GM21825 (cell line): Measurements from ENCODE around the gene NR2E1.

Experiments used
- ATAC-seq: cut with Tn5 transposase; IDR thresholded peaks from one replicate; pipeline ENCODE4 v1.9.1; 2021; ENCODE audit warnings: mild to moderate bottlenecking, moderate library complexity; ENCODE audit not compliant: unreplicated experiment

Gene NR2E1

DNA sequence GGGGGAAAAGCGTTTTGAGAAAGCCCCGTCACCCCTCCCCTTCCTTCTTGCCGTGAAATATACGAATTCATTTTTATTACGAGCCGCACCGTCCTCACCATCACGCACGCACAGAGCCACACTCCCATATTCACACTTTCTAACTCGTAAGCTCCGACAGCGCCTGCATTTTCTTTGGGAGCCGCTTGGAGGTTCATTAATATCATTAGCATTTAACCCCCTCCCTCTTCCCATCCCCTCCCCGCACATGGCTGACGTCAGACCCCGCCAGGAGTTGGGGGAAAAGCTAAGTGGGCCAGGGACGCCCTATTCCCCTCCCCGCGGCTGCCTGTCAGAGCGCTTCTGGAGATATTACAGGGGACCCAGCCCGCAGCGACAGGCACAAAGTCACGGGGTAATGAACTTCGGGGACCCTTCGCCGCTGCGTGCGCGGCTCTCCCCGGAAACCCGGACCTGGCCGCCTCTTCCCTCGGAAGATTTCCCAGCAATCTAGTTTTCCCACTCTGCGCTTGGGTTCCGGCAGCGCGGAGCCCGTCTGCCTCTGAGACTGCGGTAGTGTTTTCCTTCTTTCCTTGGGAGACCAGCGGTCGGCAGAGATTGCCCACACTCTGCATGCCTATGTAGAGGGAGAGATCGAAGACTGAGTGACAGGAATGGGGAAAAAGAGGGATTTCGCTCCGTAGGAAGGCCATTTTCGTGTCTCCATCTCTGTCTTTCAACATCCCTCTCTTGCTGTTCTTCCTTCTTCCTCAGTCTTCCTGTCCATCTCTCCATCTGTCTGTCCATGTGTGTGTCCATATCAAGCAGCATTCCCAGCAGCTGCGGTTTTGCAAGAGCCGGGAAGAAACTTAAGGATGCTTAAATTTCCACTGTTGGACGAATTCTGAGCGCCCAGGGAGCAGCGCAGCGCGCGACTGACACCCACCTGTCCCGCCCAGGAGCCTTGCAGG, at the start of gene NR2E1:
Gene NR2E1 (plus strand): TSS at position 309 of the 950 bp plus-strand sequence. CDS start 744 bp downstream, outside the sequence.
- ATAC-seq, result no peak

DNA sequence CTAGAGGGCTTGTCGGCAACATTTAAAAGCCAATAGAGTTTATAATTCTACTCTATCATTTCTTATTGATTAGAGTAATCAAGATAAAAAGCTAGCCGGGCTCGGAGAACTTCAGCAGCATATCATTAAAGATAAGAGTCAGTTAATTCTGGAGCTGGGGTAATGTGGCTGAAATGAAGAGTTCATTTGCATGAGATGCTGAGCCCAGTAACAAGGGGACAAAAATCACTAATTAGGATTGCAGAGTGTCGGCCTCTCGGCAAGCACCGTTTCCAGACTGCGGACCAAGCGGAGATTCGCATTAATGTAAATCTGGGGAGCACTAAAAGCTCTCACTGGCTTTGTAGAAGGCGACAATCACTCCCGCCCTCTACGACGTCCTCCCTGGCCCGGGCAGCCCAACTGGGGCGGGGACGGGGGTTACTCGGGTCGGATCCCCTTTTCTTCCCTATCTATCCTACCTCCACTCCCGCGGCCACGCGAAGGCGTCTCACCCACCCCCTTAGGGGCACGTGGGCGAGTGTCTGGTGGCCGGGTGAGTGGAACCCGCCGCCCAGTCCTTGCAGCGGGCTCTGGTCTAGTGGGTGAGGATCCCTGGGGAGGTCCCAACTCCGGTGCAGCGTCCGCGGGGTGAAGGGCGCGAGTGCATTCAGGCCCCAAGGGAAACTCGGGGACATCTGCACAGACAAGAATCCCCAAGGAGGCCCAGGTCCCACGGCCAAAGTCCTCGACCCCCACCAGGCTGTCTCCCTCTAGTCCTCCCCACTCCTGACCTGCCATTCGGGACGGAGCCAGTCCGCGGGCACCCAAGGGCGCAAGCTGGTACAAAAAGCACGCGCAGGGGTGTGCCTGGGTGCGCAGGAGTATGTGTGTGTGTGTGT, 49.0 kb upstream of the NR2E1 start:
- ATAC-seq, result no peak

DNA sequence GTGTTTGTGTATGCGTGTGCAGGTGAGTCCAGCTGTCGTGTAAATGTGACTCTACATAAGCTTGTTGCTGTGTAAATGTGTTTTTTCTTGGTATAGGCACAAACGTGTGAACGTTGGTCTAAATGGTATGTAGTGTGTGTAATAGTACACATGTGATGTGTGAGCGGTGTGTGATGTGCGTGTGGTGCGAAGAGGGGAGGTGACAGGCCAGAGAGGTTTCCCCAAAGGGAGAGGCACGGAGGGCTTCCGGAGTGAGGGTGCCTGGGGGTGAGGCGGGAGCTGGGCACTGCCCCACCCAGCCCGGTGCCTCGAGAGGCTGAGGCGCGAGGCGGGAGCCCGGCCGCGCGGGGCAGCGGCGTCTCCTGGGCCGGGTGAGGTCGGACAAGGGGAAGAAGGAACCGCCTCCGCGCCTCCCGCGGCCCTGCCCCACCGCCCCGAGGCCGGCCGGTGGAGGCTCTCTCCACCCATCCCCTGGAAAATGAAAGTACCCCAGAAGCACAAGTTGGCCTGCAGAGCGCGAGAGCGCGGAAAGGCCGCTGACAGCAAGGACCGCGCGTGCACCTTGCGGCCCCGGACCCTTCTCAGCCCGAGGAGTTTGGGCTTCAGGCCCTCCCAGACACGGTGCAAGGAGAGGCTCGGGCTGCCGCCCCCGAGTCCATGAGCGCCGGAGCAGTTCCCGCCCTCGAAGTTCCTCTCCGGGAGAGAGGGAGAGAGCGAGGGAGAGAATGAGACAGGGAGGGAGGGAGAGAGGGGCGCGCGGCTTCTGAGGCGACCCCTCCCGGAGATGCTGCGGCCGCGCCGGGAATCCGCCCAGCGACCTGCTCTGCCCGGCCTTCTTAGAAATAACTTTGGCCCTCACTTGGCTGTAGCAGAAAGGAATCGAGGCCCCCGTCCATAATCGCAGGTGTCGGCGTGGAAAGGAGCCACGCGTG, 48.1 kb upstream of the NR2E1 start:
- no peak for ATAC-seq

DNA sequence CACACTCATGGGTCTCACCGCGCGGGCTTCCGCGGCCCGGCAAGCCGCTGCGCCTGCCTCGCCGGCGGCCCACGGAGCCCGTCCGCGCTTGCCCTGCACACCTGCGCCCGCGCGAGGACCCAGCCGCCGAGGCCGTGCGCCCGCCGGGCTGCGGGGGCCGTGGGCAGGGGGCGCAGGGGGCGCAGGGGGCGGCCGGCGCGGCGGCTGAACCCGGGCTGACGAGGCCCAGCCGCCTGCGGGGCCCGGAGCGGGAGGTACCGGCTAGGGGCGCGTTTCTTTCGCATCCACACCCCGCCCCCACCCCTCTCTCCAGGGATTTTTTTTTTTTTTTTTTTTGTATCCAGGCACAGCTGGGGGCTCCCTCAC, 47.5 kb upstream of the NR2E1 start:
- ATAC-seq, result no peak

DNA sequence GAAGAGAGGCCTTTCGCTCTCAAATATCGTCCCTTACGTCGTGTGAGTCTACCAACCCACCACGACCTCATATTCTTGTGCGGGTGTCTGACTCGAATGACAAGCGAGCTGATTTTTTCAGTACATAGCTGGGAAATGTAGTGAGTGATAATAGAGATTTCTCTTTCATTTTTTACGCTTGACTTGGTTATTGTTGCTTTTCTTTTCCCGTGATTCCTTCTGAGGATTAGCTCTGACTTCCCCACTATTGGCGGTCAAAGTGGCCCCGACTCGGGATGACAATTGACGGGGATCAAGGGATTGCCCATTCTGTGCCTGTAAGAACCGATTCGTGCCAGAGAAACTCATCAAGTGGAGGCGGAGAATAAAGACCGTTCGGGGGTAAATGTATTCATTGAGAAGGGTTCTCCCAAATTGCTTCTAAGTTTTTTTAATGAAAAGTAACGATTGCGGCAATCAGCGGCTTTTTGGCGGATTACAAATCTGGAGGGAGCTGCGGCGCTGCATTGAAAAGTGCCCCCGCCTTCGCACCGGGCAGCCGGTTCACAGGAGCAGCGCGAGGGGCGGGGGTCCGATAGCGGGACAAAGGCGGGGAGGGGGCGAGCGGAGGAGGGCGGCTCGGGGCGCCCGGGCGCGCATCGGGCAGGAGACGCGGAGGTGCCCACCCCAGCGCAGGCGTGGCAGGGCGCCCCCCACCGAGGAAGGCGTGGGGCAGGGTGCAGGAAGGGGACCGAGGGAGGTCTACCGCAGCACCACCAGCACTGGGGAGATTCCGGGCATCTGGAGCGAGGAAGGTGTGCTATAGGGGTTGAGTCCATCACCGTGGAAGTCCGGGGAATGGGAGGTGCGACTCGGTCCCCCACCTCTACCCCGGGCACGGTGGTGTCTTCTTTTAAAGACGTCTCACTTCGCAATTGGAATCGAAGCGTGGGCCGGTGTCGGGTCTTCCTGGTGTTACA, 46.7 kb upstream of the NR2E1 start:
- no peak for ATAC-seq

DNA sequence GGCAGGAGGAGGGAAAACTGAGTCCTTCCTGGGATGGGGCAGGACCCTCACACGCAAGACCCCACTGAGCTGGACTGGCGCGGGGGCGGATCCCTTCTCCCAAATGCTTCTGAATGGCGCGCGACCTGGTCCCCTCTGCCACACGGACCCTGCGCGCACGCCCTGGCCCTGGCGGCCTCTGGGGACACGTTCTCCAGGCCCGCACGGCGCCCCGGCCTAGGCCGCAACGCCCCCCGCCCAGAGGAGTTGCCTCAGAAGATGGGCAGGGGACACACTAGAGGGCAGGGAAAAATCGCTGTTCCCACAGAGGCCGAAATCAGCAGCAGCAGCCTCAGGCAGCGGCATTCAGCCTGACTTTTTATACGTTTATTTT, 46.1 kb upstream of the NR2E1 start:
- ATAC-seq, result no peak

DNA sequence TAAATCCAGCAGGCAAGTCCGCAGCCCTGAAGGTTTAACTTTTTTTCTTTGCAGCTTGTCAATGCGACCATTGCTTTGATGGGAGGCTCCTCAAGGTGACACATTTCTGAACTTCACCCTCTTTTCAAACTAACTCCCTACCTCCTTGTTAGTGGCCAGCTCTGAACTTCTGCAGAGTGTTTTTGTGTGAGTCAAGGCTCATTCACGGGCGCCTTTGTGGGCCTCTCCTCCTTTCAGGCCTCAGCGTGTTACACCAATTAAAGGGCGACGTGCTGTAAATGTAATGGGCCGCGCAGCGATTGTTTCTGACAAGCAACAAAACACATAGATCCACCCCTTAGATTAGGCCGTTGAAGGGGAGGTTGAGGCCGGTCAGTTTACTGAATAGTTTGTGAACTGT, 45.5 kb upstream of the NR2E1 start:
- no peak for ATAC-seq

DNA sequence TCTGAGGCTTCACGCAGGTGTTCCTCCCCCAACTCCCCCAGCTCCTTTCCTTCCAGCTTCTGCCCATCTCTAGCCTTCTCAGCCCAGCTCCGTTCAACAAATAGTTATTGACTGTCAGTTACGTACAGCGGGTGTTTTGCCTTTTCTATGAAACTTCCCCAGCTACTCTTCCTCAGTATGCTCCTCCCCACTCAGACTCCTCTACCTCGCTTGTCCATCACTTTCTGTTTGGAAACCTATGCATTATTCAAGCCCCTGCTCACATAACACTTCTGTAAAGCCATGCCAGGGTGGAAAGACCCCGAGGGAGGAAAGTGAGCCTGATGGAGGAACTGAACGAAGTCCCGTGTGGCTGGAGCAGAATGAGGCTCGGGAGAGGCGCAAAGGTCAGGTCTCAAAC, 44.2 kb upstream of the NR2E1 start:
- no peak for ATAC-seq

DNA sequence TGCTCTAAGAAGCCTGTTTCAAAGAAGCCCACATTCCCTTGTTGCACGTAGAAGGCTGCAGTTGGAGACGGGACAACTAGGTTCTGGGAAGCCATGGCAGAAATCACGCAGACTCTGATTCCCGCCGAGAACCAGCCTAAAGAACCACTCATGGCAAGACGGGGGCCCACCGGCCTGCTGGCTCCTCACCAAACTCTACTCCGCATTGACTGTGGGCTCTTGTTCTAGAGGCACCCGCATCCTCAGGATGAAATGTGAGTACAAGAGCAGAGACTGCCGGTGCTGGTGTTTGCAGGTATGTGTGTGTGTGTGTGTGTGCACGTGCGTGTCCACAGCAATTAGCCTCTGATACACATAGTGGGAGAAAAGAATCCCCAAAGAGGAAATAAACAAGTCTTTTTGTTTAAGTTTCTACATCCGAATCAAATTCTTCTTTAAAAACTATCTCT, 42.3 kb upstream of the NR2E1 start:
- no peak for ATAC-seq

DNA sequence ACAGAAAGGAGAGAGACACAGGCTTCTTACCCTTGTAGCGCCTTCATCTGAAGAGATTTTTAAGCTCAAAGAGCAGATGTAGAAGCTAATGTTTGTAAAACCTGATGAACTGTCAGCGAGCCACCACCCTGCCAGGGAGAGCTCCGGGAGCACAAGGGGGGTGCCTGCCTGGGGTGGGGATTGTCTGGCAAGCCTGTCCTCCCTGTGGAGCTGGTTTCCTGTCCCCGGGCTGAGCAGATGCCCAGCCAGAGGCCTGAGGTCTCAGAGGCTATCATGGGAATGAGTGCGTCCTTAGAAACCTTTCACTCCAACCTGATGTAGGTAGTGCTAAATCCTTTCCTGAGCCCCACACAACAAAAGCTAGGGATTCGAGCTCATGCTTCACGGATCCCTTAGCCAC, 41.9 kb upstream of the NR2E1 start:
- ATAC-seq, result no peak

DNA sequence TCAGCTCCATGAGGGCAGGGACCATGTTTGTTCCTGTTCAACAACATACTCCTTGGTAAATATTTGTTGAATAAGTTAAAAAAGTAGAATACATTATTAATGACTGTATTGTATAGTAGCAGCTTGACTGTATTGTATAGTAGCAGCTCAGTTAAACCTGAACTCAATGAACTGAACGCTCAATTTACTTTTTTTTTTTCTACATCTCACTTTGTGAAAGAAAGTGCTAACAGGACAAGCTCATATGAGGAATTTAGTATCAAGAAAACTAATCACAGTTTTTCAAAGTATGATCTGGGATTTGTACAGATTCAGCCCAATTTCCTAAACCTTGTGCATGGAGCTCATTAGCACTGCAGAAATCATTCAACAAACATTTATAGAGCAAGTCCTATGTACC, 38.8 kb upstream of the NR2E1 start:
- ATAC-seq, result no peak

DNA sequence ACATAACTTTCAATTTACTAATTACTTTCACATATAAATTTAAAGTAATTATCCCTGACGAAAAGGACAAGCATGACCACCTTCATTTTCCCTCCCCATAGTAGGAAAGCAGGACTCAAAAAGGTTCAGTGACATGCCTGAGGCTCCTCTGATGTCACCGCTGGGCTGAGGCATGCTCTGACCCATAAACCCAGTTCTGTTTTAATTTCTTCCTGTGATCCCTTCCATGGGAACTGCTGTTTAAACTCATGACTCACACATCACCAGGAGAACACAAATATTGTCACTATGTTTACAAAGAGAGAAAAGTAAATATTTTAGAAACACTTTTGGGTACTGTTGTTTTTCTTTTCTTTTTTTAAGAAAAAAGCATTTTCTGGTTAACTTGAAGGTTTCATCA, 38.0 kb upstream of the NR2E1 start:
- ATAC-seq, result no peak

DNA sequence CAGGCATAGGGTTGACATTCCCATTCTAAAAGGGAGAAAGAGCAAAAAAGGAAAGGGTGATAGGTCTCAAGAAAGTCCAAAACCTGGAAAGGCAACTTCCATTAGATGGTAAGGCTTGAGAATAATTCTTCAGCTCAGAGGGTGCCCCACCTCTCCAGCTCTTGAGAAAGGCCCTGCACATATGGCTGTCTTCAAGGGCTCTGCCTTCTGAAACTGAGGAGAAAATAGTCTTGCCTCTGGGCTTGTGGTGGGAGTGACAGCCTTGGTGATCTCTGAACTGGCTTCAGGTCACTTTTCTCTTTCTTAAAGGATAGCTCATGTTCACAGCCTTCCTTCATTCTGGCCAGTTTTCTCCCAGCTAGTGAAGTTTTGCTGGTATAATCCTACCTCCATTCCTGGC, 35.6 kb upstream of the NR2E1 start:
- no peak for ATAC-seq

DNA sequence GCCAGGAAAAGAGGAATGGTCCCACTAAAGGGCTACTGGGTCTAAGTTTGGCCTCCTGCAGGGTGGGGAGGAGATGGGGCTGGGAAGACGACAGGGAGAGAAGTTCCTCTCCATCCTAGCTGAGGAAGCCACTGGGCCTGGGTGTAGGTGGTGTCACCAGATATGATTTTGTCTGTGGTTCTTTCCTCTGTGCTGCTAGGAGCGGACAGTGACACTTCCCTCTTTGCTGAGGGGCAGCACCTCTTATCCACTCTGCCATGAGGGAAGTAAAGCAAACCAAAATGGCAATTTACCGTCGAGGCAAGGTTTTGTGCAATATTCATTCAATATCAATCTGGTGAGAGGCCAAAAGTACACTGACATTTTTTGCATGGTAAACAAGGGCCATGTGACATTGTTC, 33.0 kb upstream of the NR2E1 start:
- no peak for ATAC-seq

DNA sequence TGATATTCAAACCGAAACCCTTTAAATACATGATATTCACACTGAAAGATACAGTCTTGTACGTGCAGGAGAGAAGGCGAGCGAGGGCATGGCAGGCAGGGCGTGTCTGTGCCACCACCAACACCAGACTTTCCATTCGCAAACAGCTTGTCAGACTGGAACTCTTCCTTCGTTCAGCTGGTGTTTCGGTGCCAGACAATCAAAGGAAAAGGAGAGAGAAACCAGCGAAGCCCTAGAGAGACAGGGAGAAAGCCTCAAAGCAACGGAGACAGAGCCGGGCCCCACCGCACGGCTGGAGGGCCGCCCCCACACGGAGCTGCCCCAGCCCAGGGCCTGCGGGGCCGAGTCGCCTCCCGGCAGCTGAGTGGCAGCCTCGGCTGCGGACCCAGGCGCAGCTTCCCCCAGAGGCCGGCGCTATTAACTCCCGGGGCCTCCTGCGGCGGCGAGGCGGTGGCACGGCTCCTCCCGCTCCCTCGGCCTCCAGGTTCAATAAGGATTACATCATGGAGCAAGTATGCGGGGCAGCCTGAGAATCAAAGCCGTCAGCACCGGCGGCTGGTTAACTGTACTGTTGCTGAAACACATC, 32.1 kb upstream of the NR2E1 start:
- ATAC-seq, result no peak

DNA sequence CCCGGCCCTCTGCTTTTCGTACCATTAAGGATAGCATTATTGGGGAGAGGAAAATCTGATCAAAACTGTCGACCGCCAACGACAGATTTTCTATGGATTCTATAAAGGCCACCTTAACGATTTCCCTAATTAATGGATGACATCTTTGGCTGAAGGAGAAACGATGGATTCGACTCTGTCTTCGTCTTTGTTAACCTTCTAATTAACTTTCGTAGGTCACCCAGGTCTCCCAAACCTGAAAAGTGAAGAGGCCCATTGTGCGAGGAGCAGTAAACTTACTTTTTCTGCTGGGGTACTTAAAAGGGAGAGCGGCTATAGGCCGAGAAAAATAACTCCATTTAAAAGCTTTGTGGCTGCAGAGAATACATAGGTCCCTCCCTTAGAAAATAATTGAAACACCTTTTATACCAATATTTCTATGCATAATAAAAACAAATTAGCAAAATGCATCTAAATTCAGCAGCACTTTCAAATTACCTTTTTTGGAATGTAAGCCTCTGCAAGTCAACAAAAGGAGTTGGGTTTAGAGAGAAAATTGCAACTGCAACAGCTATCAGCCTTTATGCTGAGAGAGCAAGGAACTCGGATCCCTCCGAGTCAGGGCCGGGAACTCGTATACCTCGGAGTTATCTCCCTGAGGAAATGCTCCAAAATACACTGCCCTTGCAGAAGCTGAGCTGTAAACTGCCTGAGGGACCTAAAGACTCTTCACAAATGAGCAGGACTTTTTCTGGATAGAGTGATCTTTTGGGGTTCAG, 31.4 kb upstream of the NR2E1 start:
- ATAC-seq, result no peak

DNA sequence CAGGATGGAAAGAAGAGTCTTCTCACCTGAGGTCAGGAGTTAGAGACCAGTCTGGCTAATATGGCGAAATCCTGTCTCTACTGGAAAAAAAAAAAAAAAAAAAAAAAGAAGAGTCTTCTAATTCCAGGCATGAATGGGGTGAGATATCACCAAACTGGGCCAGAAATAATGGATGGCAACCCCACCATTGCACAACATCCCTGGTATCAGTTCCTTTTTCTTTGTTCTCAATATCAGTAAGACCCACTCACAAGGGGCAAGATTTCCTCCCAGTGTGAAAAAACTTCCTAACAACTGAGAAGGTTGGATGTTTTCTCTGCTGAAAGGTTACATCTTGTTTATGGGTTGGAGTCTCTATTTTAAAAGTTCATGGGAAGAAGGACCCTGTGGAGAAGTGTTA, 23.6 kb upstream of the NR2E1 start:
- no peak for ATAC-seq

DNA sequence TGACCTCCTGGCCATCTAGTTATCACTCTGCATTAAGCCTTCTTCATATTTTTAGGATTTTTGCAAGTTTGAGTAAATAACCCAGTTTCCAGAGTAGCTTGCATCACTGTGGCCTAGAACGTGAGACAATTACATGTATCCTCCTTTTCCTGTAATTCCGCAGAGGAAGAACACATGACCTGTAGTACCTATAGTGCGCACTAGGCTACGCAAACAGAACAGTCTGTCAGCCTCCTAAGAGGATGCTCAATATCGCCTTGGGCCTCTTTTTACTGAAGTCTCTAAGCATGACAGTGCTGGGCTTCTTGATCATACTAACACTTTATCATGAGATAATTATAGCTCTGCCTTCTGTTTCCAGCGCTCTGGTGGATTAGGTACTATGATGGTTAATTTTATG, 20.2 kb upstream of the NR2E1 start:
- ATAC-seq, result no peak

DNA sequence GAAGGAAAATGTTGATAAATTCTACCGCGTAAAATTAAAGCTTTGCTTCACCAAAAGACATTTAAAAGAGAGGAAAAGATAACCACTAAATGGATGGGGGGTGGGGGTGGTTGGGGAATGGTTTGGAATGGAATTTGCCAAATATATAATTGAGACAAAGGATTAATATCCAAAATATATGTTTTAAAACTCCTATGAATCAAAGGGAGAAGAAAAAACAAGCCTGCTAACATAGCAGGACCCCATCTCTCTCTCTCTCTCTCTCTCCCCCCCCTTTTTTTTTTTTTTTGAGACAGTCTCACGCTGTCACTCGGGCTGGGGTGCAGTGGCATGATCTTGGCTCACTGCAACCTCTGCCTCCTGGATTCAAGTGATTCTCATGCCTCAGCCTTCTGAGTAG, 13.4 kb upstream of the NR2E1 start:
- ATAC-seq, result no peak
